CD4-positive, alpha-beta T cell treated with Interferon alpha-2 for 1 hour (primary cell): ENCODE measurements around the gene NR1H3.
"Not testable (repeated sequence)": the region's sequence is repeated elsewhere in the genome, so short reads cannot be mapped to it uniquely, and the experiment has no call there.

Experiments
- DNase-seq, 2 donors: peaks; one replicate each; pipeline ENCODE4 v3.0.0-alpha.2; 2020 to 2022

Gene NR1H3

DNA sequence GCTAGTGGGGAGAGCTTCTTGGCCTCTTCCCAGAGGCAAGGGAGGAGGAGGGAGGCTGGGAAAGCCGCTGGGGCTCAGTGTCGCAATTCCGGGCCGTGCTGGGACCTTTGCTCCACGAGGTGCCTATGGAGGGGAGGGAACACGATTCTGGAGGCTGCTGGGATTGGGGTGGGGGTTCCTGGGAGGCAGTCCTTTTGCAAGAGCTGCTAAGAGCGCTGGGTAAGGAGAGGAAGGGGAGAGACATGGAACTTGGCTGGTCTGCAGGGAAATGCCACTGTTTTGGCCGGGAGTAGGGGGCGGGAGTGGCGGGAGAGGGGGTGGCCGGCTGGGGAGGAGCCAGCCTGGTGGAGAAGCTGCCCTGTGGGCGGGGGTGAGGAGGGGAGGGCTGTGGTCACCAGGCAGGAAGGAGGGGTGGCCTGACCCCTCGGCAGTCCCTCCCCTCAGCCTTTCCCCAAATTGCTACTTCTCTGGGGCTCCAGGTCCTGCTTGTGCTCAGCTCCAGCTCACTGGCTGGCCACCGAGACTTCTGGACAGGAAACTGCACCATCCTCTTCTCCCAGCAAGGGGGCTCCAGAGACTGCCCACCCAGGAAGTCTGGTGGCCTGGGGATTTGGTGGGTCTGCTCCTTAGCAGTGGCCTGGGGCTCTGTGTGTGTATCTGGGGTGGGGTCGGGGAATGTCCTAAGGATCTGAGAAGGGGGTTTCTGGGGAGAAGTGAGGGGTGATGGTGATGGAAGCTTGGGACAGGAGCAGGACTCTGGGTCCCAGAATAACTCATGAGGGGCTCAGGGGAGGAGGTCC is at the start of gene NR1H3:
NR1H3 (plus strand) TSS at position 480 of the 800 bp plus-strand sequence. CDS start 1,221 bp downstream, outside the sequence.
- DNase-seq: peak in 1 of 2 donors; percentile 8

DNA sequence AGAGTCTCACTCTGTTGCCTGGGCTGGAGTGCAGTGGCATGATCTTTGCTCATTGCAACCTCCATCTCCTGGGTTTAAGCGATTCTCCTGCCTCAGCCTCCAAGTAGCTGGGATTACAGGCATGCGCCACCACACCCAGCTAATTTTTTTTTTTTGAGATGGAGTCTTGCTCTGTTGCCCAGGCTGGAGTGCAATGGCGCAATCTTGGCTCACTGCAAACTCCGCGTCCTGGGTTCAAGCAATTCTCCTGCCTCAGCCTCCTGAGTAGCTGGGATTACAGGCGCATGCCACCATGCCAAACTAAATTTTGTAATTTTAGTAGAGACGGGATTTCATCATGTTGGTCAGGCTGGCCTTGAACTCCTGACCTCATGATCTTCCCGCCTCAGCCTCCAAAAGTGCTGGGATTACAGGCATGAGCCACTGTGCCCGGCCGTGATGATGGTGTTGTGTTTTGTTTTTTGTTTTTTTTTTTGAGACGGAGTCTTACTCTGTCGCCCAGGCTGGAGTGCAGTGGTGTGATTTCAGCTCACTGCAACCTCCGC is 49.7 kb upstream of the NR1H3 start:
- DNase-seq: not testable (repeated sequence)

DNA sequence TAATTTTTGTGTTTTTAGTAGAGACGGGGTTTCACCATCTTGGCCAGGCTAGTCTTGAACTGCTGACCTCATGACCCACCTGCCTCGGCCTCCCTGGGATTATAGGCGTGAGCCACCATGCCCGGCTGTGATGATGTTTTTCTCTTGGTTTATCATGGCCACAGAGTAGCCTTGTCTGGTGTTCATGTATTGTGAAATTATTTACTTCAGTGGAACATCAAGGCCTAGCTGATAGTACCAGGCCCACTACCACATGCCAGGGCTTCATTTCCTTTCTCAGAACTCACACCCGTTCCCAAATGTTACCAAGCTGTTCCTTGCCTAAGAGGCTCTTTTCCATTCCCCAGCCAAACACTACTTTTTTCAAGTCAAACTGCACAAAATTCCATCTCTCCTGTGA is 49.2 kb upstream of the NR1H3 start:
- DNase-seq: no peak

DNA sequence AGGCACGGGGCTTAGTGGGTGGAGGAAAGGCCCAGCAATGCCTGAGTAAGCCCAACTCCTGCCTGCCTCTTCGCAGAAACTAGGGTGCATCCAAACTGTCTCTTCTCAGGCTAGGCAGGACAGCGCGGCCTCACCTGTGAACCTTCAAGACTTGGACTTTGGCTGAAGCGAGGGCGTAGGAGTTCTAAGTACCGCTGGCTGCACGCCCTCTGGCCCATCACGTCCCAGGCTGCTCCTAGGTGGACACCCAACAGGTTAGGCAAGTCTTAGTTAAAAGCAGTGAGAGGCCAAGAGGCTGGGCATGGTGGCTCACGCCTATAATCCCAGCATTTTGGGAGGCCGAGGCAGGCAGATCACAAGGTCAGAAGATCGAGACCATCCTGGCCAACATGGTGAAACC is 44.9 kb upstream of the NR1H3 start:
- DNase-seq: no peak

DNA sequence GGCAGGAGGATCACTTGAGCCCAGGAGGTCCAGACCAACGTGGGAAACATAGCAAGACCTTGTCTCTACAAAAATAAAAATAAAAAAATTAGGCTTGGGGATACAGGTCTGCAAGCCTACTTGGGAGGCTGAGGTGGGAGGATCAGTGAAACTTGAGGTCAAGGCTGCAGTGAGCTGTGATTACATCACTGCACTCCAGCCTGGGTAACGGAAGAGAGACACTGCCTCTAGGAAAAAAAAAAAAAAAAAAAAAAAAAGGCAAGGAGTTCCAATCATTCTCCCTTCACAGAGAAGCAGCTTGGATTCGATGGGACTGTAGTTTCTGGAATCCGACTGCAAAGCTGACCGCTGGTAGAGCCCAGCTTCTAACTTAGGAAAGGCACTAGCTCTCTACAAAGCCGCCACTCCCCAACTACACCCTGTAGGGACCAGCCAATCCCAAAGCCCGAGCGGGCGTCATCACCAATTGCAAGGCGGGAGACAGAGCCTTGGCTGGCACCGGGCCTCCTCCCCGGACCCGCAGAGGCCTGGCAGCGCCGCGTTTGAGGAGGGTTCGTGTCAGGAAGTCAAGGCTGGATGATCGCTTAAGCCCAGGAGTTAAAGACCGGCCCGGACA is 43.7 kb upstream of the NR1H3 start:
- DNase-seq: peak; percentile 84 to 88

DNA sequence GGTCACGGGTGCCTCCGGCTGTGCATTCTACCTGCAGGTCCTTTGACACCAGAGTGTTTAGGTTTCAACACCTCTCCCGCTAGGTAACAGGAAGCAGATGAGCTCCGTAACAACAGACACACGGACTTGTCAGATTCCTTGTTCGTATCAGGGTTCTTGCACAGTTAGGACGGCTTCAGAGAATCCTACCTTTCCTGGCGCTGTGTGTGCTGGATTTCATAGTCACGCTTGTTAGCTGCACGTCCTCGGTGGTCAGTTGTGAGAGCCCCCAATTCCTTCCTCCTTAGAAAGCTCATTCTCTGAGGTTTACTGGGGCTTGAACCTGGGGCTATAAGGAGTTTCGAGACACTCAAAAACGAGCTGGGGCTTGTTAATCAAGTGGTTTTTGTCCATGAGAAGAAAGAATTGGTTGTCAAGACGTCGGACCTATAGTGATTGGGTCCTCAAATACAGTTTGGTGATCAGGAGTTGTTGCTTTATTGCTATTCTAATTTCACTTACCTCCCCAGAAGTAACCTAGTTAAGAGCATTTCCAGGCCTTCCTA is 42.4 kb upstream of the NR1H3 start:
- DNase-seq: no peak

DNA sequence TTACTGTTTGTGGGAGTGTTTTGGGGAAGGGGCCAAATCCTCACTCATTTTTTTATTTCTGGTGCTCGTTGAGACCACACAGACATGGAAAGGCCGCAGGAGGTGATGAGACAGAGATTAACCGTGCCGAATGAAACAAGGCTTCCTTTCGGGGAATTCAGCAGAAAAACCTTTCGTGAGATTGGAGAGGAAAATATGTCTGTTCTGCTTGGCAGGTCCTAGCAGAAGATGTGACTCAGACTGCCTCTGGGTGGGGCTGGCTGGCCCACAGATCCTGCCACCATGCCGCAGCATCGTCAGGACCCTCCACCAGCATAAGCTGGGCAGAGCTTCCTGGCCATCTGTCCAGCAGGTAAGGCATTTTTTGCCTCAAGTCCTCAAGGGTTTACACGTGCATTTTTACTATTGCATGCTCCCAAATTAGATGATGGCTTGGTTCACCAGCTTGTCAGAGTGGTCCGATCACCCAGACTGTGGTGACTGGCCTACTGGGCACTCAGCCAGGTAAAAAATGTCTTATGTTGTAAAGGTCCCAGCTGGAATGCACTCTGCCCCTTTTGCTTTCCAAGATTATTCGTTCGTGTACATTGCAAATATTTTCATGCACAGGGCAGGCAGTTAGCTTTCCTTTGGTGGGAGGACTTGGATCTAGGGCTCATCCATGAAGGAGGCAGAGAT is 41.5 kb upstream of the NR1H3 start:
- DNase-seq: peak; percentile 10 to 54

DNA sequence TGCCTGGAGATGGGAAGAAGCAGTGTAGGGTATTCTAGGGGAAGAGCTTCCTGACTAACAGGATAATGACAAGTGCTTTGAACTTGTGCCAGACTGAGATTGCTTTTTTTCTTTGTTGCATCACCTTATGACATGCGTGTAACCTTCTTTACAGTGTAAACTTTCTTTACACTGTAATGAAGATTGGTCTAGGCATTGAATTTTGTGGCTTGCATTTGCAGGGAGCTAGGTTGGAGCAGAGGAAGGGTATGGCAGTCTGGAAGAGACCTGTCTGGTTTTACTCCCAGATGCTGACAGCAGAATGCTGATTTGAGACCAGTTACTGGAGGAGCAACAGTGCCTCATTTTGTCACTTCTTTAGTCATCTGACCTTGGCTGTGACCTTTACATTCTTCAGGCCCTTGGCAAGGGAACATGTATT is 37.4 kb upstream of the NR1H3 start:
- no peak for DNase-seq

DNA sequence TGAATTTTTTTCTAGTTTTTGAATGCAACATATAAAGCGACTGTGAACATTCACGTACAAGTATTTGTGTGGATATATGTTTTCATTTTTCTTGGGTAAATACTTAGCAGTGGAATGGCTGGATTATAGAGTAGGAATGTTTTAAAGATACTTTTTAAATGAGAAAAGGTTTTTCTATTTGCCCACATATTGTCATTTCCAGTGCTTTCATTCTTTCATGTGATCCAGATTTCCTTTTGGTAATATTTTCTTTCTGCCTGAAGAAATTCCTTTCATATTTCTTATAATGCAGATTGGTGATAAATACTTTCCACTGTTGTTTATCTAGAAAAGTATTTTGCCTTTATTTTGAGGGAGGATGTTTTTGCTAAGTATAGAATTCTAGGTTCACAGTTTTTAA is 35.1 kb upstream of the NR1H3 start:
- DNase-seq: no peak

DNA sequence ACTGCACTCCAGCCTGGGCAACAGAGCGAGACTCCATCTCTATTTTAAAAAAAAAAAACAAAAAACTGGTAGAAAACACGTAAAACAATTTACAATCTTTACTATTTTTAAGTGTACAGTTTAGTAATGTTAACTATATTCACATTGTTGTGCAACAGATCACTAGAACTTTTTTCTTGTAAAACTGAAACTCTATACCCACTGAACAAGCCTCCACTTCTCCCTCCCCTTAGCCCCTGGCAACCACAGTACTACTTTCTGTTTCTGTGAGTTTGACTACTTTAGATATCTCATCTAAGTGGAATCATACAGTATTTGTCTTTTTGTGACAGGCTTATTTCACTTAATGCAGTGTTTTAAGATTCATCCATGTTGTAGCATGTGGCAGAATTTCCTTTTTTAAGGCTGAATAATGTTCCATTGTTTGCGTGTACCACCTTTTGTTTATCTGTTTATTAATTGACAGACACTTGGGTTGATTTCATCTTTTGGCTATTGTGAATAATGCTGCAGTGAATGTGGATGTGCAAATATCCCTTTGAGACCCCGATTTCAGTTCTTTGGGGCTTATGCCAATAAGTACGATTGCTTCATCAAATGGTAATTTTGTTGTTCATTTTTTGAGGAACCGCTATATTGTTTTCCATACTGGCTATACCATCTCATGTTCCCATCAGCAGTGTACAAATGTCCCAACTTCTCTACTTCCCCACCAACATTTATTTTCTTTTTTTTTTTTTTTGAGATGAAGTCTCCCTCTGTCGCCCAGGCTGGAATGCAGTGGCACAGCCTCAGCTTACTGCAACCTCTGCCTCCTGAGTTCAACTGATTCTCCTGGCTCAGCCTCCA is 32.0 kb upstream of the NR1H3 start:
- DNase-seq: peak in 1 of 2 donors; percentile 19

DNA sequence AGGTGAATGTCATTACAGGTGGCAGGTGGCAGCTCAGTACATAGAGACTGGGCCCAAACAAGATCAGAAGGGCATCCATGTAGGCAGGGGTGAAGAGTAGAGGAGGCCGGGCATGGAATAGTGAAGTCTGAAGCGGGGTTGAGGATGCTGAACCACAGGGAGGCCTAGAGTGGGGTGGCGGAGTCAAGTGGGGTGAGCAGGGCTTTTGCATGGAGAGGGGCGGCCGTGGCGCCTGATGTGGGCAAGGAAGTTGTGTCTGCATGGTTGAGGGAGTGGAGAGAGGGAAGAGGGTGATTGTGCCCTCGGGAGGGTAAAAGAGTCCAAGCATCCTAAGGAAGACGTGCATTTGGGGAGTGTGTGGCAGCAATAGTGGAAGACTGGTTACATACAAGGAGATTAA is 28.6 kb upstream of the NR1H3 start:
- DNase-seq: no peak

DNA sequence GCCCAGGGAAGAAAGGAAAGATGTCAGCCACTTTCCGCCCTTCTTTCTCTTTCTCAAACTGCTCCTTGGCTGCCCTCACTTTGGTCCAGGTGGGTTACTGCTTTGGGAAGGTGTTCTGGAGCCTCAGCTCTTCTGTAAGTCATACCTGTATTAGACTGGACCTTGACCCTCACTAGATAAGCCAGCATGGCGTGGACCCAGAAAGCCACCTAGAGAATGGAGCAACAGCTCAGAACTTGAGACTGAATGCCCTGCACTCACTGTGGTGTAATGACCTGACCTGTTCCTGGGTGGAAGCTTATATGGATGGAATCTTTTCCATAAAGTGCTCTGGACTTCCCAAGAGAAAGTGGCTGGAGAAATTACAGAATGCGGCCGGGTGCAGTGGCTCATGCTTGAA is 24.7 kb upstream of the NR1H3 start:
- no peak for DNase-seq

DNA sequence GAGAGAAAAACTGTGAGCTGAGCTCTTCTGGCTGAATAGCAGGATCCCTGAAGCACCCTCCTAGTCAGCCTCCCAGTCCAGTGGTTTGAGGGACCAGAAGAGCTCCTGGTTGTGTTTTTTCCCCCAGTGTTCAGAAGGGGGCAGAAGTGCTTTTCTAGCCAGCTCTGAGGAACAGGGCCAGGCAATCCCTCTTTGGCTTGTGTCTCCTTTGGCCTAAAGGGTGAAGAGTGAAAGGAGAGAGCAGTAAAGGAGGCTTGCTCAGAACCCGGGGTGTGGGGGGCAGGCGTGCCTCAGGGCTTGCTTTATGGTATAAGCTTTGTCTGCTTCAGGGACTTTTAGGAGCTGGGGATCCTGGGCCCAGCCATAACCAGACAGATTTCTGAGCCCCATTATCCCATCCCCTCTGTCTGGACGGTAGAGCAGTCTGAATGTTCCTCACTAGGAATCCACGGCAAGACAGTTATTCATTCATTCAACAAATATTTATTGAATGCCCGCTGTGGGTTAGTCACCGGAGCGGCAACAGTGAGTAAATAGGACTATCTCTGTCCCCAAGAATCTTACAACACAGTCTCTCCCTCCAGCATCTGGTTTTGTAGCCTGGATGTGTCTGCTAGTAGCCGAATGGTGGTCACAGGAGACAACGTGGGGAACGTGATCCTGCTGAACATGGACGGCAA is 23.7 kb upstream of the NR1H3 start:
- peak; percentile 9 to 45 for DNase-seq

DNA sequence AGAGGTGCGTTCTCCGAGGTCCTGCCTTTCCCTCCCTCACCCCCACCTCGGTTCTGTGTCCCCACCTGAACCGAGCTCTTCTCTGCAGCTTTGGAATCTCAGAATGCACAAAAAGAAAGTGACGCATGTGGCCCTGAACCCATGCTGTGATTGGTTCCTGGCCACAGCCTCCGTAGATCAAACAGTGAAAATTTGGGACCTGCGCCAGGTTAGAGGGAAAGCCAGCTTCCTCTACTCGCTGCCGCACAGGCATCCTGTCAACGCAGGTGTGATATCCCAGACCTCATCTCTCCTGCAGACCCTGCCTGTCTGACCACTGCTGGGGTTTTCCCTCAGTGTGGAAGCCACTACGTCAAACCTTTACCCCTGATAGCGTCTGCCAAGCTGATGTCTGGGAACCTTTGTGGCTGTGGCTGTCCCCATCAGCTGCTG is 23.1 kb upstream of the NR1H3 start:
- DNase-seq: peak; percentile 70 to 78

DNA sequence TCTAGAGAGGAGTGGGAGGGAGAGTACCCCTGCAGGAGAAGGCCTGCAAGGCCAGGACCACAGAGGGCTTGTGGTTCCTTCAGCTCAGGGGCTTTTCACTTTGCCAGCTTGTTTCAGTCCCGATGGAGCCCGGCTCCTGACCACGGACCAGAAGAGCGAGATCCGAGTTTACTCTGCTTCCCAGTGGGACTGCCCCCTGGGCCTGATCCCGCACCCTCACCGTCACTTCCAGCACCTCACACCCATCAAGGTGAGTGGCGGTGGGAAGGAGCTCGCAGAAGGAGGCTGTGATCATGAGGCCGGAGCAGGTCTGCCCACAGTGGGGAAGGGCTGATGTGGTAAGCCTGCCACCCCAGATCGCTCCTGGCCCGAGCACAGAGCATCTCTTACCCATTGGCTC is 22.6 kb upstream of the NR1H3 start:
- DNase-seq: no peak

DNA sequence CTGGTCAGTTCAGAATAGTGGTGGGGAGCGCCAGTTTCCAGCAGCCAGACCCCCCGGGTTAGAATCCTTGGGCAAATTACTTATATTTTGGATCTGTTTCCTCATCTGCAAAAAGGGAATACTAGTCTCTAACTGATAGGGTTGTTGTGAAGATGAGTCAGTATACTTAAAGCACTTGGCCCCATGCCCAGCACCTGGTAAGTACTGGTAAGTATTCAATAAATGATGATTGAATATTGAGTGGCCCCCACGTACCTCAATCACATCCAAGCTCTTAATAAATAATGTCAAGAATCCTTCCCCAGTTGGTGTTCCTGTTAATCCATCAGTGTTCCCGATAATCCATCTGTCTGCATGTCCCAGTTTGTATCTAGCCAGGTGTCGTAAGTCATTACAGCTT is 21.3 kb upstream of the NR1H3 start:
- no peak for DNase-seq

DNA sequence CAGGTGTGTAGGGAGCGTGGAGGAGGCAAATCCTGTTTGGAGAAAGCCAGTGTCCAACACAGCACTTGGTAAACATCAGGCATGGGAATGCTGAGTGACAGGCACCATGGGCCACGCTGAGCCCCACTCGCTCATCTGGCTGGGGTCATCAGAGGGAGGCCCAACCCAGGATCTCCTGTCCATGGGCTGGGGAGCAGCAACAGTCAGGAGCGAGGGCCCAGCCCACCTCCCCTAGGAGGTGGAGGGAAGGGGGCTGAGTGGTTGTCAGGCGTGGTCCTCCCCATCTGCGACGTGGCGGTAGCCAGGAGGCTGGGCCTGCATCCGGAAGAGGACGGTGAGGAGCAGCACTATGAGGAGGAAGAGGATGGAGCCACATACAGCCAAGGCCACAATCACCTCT is 17.9 kb upstream of the NR1H3 start:
- no peak for DNase-seq

DNA sequence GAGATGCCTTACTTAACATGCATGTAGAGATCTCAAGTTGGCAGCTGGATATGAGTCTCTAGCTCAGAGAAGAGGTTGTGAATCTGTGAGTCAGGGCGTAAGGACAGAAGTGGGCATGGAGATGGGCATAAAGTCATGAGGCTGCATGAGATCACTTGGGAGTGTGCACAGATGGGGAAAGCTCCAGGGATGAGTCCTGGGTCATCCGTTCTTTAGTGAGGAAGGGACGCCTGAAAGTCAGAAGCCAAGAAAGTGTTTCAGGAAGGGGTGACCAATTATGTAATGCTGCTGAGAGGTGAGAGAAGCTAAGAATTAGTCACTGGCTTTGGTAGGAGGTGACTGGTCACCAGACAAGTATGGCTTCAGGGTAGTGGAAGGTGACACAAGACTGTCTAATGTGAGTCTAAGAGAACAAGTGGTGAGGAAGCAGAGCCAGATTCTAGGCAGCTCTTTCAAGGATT is 15.9 kb upstream of the NR1H3 start:
- DNase-seq: no peak

DNA sequence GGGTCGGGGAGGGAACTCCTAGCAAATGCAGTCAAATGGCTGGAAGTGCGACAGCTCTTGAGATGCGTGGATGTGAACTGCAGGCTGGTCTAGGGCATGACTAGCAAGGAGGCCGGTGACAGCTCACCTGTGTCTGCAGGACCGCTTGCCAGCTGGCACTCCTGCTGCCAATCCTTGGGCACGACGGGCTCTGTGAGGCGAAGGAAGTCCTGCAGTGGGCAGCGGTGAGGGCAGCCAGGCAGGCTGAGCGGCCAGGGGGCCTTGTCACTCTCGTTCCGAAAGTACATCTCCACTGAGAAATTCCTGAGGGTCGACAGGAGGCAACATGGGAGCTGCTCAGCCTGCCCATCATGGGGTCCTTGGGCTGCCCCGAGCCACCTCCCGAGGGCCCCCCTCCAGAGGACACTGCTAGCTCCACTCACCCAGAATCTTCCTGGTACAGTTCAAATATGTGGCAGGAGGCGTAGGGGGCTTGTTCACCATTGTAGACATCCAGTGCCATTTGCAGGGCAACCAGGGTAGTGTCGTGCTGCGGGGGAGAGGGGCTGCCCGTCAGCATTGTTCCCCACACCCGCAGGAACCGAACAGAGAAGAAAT is 15.1 kb upstream of the NR1H3 start:
- no peak for DNase-seq

DNA sequence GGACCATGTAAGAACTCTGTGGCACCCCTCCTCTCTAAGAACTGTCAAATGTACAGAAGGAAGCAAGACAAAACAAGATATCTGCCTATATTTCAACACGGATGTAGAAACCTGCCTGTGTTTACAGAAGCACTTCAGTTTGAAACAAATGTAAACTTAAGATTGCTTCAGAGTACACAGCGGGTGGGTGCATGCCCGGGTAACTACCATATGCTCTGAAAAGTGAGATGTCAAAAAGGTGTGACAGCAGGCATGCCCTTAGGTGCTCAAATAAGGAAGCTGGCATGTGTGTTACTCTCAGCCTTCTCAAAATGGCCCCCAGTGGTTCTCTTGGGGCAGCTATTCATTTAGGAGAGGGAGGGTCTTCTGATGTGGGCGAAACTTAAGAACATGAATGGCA is 14.3 kb upstream of the NR1H3 start:
- DNase-seq: no peak
